SK-N-SH treated with all-trans-retinoic acid at 6 μM for 48 hours (cell line): Measurements from ENCODE around the gene MOCOS.

Experiments used
- ATAC-seq: fragments of 200-7000 bp; cut with Tn5 transposase; 3 replicates; pipeline ENCODE4 v1.9.1; 2020; ENCODE audit warnings: mild to moderate bottlenecking, moderate library complexity
- ARNTL ChIP-seq: fragments of 450-650 bp; formaldehyde crosslinking; IDR thresholded peaks from 2 replicates; pipeline ENCODE4 v1.5.0; 2020; ENCODE audit warnings: low read depth, mild to moderate bottlenecking, moderate library complexity, borderline replicate concordance
- BACH2 ChIP-seq: fragments of 250-450 bp; sonication (Bioruptor Pico); IDR thresholded peaks from 2 replicates; pipeline ENCODE4 v1.9.0; 2021; ENCODE audit warnings: mild to moderate bottlenecking, borderline replicate concordance
- CSDC2 ChIP-seq: fragments of 250-450 bp; sonication (Bioruptor Pico); IDR thresholded peaks from 2 replicates; pipeline ENCODE4 v1.5.0; 2020; ENCODE audit warnings: mild to moderate bottlenecking, moderate library complexity
- ESRRG ChIP-seq: fragments of 250-450 bp; sonication (Bioruptor Pico); IDR thresholded peaks from 2 replicates; pipeline ENCODE4 v1.6.1; 2021; ENCODE audit warnings: mild to moderate bottlenecking
- GLIS3 ChIP-seq: fragments of 250-450 bp; sonication (Bioruptor Pico); IDR thresholded peaks from 2 replicates; pipeline ENCODE4 v1.5.0; 2020; ENCODE audit warnings: mild to moderate bottlenecking, moderate library complexity
- ISL1 ChIP-seq: fragments of 250-450 bp; sonication (Bioruptor Pico); IDR thresholded peaks from 2 replicates; pipeline ENCODE4 v2.1.2; 2022; ENCODE audit warnings: mild to moderate bottlenecking, moderate library complexity
- OSR1 ChIP-seq: fragments of 250-450 bp; sonication (Bioruptor Pico); IDR thresholded peaks from 2 replicates; pipeline ENCODE4 v1.8.0; 2022; ENCODE audit warnings: moderate library complexity, mild to moderate bottlenecking, inconsistent platforms
- PPARA ChIP-seq: fragments of 250-450 bp; sonication (Bioruptor Pico); IDR thresholded peaks from 2 replicates; pipeline ENCODE4 v1.5.0; 2020; ENCODE audit warnings: mild to moderate bottlenecking, borderline replicate concordance
- RARB ChIP-seq: fragments of 250-450 bp; sonication (Bioruptor Pico); IDR thresholded peaks from 2 replicates; pipeline ENCODE4 v1.8.0; 2021; ENCODE audit warnings: mild to moderate bottlenecking, moderate library complexity
- SNAI2 ChIP-seq: fragments of 250-450 bp; sonication (Bioruptor Pico); IDR thresholded peaks from 2 replicates; pipeline ENCODE4 v1.5.0; 2020; ENCODE audit warnings: mild to moderate bottlenecking, moderate library complexity
- TCF4 ChIP-seq: fragments of 250-450 bp; sonication (Bioruptor Pico); IDR thresholded peaks from 2 replicates; pipeline ENCODE4 v1.8.0; 2021; ENCODE audit warnings: mild to moderate bottlenecking, moderate library complexity, borderline replicate concordance
- ZC3H10 ChIP-seq: fragments of 250-450 bp; sonication (Bioruptor Pico); IDR thresholded peaks from 2 replicates; pipeline ENCODE4 v1.5.1; 2021; ENCODE audit warnings: mild to moderate bottlenecking, moderate library complexity
- ZFP3 ChIP-seq: fragments of 250-450 bp; sonication (Bioruptor Pico); IDR thresholded peaks from 2 replicates; pipeline ENCODE4 v1.5.0; 2020; ENCODE audit warnings: mild to moderate bottlenecking, moderate library complexity
- ZFP30 ChIP-seq: fragments of 450-650 bp; formaldehyde crosslinking; IDR thresholded peaks from 2 replicates; pipeline ENCODE4 v1.5.0; 2022; ENCODE audit warnings: mild to moderate bottlenecking, moderate library complexity
- ZNF565 ChIP-seq: fragments of 450-650 bp; formaldehyde crosslinking; conservative IDR thresholded peaks from 2 replicates; pipeline ENCODE4 v1.5.0; 2020; ENCODE audit warnings: low read depth, mild to moderate bottlenecking, moderate library complexity
- ZNF70 ChIP-seq: fragments of 450-650 bp; formaldehyde crosslinking; IDR thresholded peaks from 2 replicates; pipeline ENCODE4 v1.5.0; 2020; ENCODE audit warnings: mild to moderate bottlenecking, moderate library complexity
- ZNF8 ChIP-seq: fragments of 450-650 bp; formaldehyde crosslinking; IDR thresholded peaks from 2 replicates; pipeline ENCODE4 v1.5.0; 2020; ENCODE audit warnings: mild to moderate bottlenecking, moderate library complexity
- TF ChIP-seq, protein P1 (sequence below): fragments of 250-450 bp; sonication (Bioruptor Pico); IDR thresholded peaks from 2 replicates; pipeline ENCODE4 v1.8.0; 2020; ENCODE audit warnings: mild to moderate bottlenecking, moderate library complexity, borderline replicate concordance
- TF ChIP-seq, protein P2 (sequence below): fragments of 250-450 bp; sonication (Bioruptor Pico); IDR thresholded peaks from 2 replicates; pipeline ENCODE4 v1.5.1; 2021; ENCODE audit warnings: mild to moderate bottlenecking, moderate library complexity
- TF ChIP-seq, protein P3 (sequence below): fragments of 250-450 bp; sonication (Bioruptor Pico); IDR thresholded peaks from 2 replicates; pipeline ENCODE4 v1.5.0; 2020; ENCODE audit warnings: mild to moderate bottlenecking, moderate library complexity

MOCOS gene

DNA sequence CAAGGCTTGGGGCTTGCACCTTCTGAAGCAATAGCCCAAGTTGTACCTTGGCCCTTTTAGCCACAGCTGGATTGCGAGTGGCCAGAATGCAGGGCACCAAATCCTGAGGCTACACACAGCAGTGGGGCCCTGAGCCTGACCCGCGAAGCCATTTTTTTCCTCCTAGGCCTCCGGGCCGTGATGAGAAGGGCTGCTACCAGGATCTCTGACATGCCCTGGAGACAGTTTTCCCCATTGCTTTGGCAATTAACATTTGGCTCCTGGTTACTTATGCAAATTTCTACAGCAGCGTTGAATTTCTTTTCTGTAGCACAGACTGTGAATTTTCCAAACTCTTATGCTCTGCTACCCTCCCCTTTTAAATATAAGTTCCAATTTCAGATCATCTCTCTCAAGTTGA is 54.5 kb downstream of the MOCOS start (continued):
- TF ChIP-seq ARNTL (CRISPR knock-in tag) (no peak), ESRRG (no peak)

DNA sequence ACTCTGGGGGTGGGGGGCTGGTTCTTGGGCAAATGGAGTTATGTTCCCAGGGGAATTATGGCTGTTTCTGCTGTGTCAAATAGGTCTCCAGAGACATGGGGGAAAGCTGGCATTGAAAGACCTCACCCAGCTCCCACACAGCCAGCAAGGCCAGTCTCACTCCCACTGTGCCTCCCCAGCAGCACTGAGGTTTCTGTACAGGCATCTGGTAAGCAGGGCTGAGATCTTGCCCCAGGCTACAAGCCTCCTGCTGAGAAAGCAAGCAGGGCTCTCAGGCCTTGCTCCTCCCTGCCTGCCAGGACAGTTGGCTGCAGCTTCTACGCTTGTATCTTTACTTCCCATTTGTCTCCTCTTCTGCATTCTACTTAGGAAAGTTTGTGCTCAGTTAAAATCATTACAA is 59.7 kb downstream of the MOCOS start:
- no peak for ATAC-seq

DNA sequence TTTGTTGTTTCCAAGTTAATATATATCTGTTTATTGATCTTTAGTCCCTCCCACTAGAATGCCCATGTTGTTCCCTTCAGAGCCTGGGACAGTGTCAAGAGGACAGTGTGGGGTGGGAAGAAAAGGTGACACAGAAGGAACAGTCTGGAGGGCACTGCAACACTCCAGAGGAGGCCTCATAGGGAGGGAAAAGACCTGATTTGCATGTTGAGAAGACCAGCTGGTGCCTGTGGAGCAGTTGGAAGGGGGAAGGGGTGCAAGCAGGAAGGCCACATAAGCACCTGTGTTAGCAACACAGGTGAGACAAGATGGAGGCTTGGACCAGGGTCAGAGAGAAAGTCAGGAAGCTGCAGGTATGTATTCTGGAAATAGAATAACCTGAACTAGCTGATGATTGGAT is 62.1 kb downstream of the MOCOS start:
- ATAC-seq, result no peak
- TF ChIP-seq CSDC2, result no peak
- TF ChIP-seq, protein P1, sequence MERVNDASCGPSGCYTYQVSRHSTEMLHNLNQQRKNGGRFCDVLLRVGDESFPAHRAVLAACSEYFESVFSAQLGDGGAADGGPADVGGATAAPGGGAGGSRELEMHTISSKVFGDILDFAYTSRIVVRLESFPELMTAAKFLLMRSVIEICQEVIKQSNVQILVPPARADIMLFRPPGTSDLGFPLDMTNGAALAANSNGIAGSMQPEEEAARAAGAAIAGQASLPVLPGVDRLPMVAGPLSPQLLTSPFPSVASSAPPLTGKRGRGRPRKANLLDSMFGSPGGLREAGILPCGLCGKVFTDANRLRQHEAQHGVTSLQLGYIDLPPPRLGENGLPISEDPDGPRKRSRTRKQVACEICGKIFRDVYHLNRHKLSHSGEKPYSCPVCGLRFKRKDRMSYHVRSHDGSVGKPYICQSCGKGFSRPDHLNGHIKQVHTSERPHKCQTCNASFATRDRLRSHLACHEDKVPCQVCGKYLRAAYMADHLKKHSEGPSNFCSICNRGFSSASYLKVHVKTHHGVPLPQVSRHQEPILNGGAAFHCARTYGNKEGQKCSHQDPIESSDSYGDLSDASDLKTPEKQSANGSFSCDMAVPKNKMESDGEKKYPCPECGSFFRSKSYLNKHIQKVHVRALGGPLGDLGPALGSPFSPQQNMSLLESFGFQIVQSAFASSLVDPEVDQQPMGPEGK (CRISPR knock-in tag), result no peak
- TF ChIP-seq ZNF565 (CRISPR knock-in tag), result no peak
- TF ChIP-seq OSR1, result no peak
- TF ChIP-seq, protein P2, sequence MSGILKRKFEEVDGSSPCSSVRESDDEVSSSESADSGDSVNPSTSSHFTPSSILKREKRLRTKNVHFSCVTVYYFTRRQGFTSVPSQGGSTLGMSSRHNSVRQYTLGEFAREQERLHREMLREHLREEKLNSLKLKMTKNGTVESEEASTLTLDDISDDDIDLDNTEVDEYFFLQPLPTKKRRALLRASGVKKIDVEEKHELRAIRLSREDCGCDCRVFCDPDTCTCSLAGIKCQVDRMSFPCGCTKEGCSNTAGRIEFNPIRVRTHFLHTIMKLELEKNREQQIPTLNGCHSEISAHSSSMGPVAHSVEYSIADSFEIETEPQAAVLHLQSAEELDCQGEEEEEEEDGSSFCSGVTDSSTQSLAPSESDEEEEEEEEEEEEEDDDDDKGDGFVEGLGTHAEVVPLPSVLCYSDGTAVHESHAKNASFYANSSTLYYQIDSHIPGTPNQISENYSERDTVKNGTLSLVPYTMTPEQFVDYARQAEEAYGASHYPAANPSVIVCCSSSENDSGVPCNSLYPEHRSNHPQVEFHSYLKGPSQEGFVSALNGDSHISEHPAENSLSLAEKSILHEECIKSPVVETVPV (CRISPR knock-in tag), result no peak
- TF ChIP-seq ZFP3 (CRISPR knock-in tag), result no peak
- TF ChIP-seq ZC3H10 (CRISPR knock-in tag), result no peak
- no peak for TF ChIP-seq RARB
- TF ChIP-seq, protein P3, sequence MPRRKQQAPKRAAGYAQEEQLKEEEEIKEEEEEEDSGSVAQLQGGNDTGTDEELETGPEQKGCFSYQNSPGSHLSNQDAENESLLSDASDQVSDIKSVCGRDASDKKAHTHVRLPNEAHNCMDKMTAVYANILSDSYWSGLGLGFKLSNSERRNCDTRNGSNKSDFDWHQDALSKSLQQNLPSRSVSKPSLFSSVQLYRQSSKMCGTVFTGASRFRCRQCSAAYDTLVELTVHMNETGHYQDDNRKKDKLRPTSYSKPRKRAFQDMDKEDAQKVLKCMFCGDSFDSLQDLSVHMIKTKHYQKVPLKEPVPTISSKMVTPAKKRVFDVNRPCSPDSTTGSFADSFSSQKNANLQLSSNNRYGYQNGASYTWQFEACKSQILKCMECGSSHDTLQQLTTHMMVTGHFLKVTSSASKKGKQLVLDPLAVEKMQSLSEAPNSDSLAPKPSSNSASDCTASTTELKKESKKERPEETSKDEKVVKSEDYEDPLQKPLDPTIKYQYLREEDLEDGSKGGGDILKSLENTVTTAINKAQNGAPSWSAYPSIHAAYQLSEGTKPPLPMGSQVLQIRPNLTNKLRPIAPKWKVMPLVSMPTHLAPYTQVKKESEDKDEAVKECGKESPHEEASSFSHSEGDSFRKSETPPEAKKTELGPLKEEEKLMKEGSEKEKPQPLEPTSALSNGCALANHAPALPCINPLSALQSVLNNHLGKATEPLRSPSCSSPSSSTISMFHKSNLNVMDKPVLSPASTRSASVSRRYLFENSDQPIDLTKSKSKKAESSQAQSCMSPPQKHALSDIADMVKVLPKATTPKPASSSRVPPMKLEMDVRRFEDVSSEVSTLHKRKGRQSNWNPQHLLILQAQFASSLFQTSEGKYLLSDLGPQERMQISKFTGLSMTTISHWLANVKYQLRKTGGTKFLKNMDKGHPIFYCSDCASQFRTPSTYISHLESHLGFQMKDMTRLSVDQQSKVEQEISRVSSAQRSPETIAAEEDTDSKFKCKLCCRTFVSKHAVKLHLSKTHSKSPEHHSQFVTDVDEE (CRISPR knock-in tag), result no peak
- TF ChIP-seq PPARA (CRISPR knock-in tag), result no peak
- TF ChIP-seq TCF4 (CRISPR knock-in tag), result no peak
- no peak for TF ChIP-seq GLIS3 (CRISPR knock-in tag)
- TF ChIP-seq ESRRG, result no peak

More for the DNA sequence above, 59.7 kb downstream of the MOCOS start:
- no peak for TF ChIP-seq ZFP3 (CRISPR knock-in tag)
- no peak for TF ChIP-seq ZNF8 (CRISPR knock-in tag)
- TF ChIP-seq, protein P1 (CRISPR knock-in tag), result no peak
- TF ChIP-seq BACH2, result no peak
- TF ChIP-seq ZC3H10 (CRISPR knock-in tag), result no peak
- no peak for TF ChIP-seq TCF4 (CRISPR knock-in tag)
- TF ChIP-seq, protein P2 (CRISPR knock-in tag), result no peak
- TF ChIP-seq ISL1 (CRISPR knock-in tag), result no peak
- TF ChIP-seq ZNF70 (CRISPR knock-in tag), result no peak
- TF ChIP-seq, protein P3 (CRISPR knock-in tag), result no peak
- no peak for TF ChIP-seq CSDC2
- no peak for TF ChIP-seq ZFP30 (CRISPR knock-in tag)
- no peak for TF ChIP-seq GLIS3 (CRISPR knock-in tag)
- TF ChIP-seq RARB, result no peak
- TF ChIP-seq SNAI2 (CRISPR knock-in tag), result no peak
